GM12864 (cell line): ENCODE results near the gene TUBA4A.

ENCODE experiments used
- DNase-seq: peaks from one replicate; pipeline ENCODE4 v3.0.0-alpha.2; 2011; ENCODE audit warnings: low read depth
- H3K4me3 ChIP-seq: 2 replicates; pipeline ENCODE4 v1.5.1; 2011; ENCODE audit warnings: mild to moderate bottlenecking, low read depth, low read length, control low read depth
- TF ChIP-seq, protein P1 (sequence below): IDR thresholded peaks from 2 replicates; pipeline ENCODE4 v1.5.1; 2011; ENCODE audit warnings: low read depth, mild to moderate bottlenecking, moderate library complexity, low read length, control low read depth, inconsistent platforms; ENCODE audit errors: missing control alignments

The TUBA4A gene

DNA sequence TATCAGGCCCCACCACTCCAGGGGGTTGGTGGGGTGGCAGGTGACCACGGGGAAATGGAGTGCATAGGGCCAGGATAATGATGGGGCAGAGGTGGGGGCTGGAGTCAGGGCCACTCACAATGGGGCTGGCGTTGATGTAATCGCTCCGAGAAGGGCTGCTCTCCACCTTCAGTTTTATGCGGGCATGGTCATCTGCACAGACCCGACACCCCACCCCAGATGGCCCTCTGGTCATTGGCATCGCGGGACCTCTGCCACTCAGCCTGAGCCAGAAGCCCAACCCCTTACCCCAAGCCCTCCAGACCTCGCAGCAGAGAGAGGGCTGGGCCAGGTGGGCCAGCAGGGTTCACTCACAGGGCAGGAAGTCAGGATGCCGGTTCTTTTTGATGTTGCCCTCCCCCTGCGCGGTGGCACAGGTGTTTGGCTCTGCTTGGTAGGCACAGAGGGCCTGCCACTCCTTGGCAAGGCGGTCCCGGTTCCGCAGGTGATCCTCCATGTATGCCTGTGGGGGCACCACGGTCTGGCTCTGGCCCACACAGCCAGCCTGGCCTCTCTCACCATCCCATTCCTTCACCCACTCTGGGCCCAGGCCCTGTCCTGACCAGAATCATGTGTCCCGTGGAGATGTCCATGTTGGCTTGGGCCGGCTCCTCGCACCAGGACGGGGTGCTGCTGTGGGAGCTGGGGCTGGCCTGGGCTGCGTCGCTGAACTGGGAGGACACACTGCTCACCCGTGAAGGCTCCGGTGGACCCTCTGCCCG, 43.1 kb upstream of the TUBA4A start:
- DNase-seq: no peak

DNA sequence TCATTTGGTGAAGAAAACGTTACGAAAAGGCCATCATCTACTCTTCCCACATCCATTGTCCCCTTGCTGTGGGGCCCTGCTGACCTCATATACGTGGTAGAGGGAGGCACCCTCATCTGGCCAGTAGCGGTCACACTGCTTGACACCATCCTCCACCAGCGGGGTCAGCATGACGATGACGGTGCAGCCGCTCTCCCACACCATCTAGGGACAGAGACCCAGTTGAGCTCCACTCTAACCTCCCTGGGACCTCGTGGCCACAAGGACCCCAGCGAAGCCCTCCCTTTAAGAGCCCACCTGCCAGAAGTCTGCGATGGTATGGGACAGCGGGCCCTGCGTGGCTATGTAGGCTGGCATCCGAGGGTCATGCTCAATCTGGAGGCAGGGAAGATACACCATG, 42.4 kb upstream of the TUBA4A start:
- DNase-seq: no peak
- TF ChIP-seq, protein P1, sequence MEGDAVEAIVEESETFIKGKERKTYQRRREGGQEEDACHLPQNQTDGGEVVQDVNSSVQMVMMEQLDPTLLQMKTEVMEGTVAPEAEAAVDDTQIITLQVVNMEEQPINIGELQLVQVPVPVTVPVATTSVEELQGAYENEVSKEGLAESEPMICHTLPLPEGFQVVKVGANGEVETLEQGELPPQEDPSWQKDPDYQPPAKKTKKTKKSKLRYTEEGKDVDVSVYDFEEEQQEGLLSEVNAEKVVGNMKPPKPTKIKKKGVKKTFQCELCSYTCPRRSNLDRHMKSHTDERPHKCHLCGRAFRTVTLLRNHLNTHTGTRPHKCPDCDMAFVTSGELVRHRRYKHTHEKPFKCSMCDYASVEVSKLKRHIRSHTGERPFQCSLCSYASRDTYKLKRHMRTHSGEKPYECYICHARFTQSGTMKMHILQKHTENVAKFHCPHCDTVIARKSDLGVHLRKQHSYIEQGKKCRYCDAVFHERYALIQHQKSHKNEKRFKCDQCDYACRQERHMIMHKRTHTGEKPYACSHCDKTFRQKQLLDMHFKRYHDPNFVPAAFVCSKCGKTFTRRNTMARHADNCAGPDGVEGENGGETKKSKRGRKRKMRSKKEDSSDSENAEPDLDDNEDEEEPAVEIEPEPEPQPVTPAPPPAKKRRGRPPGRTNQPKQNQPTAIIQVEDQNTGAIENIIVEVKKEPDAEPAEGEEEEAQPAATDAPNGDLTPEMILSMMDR: no peak

More for the DNA sequence above, 43.1 kb upstream of the TUBA4A start:
- H3K4me3 ChIP-seq: no peak overlapping the region
- TF ChIP-seq, protein P1: no peak

DNA sequence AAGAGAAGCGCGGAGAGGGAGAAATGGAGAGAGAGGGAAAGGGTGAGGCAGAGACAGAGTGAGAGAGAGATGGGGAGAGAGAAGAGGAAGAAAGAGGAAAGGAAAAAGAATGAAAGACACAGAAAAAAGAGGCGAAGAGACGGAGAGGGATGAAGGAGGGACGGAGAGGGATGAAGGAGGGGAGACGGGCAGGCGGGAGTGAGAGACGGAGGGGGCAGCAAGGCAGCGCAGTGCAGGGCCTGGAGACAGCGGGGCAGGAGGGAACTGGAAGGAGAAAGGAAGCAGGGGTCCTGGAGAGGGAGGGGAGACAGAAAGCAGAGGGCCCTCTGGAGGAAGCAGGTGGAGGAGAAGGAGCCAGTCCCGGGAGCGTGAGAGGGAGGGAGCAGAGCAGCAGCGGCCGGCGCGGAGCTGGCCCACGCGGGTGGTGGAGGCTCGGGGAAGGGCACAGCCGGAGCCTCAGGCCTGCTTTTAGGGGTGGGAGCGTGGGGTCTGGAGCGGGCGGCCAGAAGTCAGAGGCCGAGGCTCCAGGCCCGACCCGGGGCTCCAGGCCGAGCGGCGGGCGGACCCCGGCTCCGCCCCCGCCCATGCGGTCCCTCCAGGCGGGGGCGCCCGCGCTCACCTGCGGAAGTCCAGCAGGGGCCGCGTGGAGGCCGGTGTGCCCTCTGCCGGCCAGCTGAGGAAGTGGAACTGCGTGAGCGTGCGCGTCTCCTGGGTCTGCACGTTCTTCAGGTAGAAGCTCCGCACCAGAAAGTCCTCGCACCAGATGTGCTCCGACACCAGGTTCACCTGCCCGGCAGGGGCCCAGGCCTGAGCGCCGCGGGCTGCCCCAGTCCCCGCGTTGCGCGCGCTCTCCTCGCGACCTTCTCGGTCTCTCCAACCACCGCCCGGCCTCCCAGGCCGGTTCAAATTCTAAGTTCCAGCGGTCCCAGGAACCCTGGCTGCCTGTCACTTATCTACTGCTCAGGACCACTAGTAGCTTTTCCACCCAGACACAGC, 40.9 kb upstream of the TUBA4A start:
- TF ChIP-seq, protein P1: peak; percentile 97
- DNase-seq: peak; percentile 73
- peak overlapping the region; percentile 38 for H3K4me3 ChIP-seq

More for the DNA sequence above, 42.4 kb upstream of the TUBA4A start:
- H3K4me3 ChIP-seq: no peak overlapping the region

DNA sequence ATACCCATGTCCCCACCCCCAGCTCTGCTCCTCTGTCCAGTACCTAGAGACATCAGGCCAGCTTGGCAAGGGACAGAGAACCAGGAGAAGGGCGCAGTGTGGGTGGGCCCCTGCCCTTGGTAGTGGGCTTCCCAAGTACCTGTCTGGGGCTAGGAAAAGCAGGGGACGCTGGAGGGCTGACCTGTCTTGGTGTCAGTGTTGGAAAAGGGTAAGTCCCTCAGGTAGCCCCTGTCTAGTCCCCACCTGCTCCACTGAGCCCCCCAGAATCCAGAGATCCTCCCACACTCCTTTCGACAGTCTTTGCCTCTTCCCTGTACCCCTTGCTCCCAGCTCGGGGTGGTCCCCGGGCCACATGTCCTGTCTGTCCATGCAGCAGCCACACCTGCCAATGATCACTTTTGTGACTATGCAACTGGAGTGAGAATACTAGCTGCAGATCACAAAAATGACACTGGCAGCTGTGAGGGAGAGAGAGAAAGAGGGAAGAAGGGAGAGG, 40.1 kb upstream of the TUBA4A start:
- TF ChIP-seq, protein P1: no peak
- no peak overlapping the region for H3K4me3 ChIP-seq
- no peak for DNase-seq

DNA sequence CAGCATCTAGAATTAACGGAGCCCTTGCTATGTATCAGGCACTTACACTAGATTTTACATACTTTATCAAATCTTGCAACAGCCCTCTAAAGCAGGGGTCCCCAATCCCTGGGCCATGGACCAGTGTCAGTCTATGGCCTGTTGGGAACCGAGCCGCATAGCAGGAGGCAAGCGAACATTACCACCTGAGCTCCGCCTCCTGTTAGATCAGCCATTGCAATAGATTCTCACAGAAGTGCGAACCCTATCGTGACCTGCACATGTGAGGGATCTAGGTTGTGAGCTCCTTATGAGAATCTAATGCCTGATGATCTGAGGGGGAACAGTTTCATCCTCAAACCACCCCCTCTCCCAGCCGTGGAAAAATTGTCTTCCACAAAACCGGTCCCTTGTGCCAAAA, 38.9 kb upstream of the TUBA4A start:
- DNase-seq: no peak
- no peak overlapping the region for H3K4me3 ChIP-seq
- TF ChIP-seq, protein P1: no peak

DNA sequence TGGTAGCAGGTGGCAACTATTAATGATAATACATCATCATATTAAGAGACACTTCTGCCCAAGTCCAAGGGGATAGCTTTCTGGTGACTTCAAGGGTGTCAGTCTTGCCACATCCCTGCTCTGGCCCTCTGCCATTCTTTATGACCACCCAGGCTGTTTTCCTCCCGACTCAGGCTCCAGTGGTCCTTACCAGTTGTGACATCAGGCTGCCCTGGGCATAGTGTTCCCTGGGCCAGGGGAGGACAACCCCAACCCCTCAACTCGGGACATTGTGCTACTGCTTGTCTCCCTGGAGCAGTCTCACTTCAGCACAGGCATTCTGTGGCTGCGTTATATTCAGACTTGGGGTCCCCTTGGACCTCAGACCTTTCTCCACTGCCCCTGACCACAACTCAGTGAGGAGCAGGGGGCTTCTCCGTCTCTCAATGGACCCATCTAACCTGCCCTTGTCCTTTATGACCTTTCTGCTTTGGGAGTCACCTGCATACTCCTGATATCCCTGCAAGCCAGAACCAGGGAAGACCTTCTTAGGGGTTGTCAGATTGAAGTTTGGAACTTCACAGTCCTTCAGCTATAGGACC, 38.3 kb upstream of the TUBA4A start:
- H3K4me3 ChIP-seq: no peak overlapping the region
- DNase-seq: no peak
- TF ChIP-seq, protein P1: no peak
